NK-92 (cell line): ENCODE measurements around the gene GPNMB.

Experiments
- DNase-seq: peaks from one replicate; lab custom pipeline; 2025; ENCODE audit not compliant: unreplicated experiment; lab: John Stamatoyannopoulos, UW

Gene GPNMB

DNA sequence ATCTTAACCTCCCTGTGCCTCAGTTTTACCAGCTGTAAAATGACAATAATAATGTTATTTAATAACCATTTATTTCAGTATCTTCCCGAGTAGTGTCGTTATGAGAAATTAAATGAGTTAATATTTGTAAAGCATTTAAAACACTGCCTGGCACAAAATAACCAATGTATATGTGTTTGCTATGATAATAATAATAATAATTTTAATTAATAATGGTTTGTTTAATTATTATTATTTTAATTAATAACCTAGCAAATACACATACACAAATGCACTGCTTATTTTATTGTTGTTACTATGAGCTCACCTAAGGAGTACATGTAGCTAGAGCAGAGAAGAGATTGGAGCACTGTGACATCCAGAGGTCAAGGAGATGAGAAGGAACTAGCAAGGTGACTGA, 18.2 kb upstream of the GPNMB start:
- no peak for DNase-seq

DNA sequence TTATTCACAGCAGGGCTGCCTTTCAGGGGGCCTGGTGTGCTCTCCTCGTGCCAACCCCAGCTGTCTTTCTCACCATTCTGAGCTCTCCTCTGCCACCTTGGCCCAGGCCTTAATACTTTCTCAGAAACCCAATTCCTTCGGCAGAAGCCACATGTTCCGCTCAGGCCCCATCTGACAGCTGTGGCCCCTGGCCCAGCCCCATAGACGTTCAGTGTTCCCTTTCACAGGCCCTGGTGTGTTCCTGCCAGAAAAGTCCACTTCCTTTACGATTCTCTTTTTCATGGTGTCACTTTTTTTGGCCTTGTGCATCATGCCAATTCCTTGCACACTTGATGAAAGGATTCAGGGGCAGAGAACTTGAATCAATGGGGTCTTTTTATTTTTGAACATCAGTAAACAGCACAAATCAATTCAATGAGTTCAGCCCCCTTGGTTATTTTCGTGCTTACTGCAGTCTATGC, 15.9 kb upstream of the GPNMB start:
- DNase-seq, result no peak

DNA sequence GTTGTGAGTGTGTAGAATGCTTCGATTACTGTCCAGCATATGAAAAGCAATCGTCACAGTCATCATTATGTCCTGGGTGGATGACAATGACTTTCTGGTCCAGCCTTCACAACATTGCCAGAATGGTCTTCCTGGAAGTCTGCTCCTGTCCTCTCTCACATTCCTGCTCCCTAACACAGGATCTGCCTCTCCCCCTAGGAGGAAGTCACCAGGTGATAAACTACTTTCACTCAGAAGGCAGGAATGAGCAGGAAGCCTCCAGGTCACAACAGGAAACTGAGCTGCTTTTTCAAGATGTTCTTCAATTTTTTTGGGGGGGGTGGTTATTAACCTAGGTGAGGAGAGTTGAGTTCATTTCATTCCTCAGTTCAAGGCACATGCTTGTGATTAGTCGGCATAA, 13.6 kb upstream of the GPNMB start:
- DNase-seq, result no peak

DNA sequence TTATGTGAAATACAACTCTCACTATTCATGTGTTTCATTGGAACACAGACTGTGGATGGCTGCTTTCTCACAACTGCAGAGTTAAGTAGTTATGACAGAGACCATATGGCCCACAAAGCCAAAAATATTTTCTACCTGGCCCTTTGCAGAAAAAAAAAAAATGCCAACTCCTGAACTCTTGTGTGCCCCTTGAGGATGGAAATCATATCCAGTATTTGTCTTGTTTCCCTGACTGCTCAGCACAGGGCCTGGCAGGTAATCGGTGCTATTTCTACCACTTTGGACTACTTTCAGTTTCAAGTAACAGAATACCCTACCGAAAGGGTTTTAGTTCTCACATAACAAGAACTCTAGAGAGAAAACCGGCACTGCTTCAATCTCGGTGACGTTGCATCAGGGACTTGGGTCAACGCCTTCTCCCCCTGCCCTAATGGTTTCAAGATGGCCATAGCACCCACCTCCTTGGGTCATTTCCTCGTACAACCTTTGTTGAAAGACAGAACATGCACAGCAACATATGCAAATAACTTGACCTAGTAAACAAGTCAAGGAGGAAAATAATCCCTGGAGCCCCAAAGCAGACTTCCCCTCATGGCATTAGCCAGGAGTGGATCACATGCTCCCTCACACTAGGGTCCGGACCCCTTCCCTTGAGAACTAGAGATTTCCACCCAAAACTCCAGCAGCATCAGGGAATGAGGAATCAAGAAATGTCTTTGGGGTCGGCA, 11.8 kb upstream of the GPNMB start:
- no peak for DNase-seq

DNA sequence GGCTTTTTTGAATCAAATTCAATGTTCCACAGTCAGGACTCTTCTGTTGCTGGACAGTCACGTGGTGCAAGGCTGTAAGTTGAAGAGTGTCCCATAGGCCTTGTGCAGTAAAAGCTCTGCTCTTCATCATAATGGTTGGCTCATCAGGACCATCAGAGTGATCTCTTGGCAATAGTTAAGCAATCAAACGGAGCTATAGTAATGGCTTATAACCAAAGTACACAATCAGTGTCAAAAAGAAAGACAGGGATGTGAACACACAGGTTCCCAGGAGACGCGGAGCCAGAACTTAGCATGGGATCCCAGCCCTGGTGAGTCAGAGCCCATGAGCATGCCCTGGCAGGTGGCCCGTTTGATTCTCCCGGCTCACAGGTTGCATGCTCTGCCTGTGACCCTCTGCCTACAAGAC, 10.8 kb upstream of the GPNMB start:
- no peak for DNase-seq

DNA sequence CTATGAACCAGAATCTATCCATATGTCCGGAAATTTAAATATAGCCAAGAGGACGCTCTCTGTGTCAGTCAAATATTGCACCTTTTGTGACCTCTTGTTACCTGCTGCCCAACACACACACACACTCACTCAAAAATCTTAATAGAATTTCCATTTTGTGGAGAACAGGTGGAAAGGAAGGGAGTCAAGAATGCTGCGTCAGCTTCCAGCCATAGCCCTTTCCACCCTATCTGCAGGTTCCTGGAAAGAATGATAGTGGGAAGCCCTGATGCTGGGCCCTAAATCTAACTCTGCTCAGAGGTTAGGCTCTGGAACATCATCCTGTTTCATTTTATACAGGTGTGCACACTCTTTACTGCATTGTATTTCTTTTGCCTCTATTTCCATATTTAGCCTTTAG, 9.6 kb upstream of the GPNMB start:
- DNase-seq, result no peak

DNA sequence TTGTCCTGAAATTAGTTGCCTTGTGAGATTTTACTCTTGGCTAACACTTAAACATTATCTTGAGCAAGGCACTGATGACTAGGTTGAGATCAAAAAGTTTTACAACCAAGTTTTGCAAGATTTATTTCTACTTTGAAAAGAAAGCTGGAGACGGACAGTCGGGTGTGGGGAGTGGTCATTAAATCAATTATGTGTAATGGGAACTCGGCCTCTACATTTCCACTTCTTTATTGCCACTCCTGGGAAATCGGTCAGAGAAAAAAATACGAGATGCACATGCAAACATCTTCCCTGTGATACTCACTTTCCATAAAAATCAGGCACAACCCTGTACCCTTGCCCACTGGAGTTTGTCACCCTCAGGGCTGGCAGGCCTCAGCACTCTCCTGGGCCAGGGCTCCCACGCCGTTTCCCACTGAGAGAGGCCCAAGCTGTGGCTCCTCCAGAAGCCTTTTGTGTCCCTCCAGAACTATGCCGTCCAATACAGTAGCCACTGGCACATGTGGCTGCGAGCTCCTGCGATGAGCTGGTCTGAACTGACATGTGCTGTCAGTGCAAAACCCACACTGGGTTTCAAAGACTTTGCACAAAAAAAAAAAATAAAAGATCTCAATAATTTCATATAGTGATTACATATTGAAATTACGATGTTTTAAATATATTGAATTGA, 7.5 kb upstream of the GPNMB start:
- DNase-seq, result no peak

DNA sequence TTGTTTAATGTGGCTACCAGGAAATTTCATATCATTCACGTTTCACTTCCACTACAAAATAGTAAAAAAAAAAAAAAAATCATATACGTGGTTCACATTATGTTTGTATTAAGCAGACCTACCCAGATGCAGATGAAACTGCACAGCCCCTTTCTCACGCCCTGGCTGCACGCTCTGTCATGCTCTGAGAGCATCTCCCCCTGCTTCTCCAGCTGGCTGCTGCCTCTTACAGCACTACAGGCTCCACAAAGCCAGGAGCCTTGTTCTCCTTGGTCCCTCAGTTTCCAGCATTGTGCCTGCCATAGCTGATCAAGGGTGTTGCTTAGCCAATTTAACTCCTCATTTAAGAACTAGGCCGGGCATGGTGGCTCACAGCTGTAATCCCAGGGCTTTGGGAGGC, 6.9 kb upstream of the GPNMB start:
- no peak for DNase-seq

DNA sequence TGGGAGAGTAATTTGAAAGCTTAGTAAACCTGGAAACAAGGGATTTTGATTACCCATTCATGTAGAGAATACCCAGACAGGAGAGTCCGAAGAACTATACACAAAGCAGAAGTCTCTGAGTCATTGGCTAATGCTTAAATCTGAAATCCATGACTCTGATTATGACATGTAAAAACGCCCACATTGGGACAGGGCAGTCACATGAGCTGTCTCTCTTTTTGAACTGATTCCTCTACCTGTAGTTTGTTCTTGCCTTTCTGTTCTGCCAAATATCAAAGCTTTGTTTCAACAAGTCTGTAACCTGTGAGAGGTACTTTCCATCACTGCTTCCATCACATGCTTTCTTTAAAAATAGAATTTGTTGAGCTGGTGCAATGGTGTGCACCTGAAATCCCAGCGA, 4.3 kb upstream of the GPNMB start:
- no peak for DNase-seq

DNA sequence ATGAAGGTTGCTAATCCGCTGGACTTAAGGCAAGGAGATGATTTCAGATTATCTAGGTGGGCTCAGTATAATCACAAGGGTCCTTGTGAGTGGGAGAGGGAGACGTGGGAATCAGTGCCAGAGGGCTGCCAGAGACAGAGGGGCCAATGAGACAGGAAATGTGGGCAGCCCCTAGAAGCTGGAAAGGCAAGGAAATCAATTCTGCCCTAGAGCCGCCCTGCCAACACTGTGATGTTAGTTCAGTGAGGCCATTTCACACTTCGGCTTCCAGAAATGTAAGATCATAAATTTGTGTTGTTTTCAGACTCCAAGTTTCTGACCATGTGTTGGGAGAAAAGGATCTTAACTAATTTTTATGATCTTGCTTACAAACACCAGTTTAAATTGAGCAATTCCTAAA, 3.6 kb upstream of the GPNMB start:
- no peak for DNase-seq

DNA sequence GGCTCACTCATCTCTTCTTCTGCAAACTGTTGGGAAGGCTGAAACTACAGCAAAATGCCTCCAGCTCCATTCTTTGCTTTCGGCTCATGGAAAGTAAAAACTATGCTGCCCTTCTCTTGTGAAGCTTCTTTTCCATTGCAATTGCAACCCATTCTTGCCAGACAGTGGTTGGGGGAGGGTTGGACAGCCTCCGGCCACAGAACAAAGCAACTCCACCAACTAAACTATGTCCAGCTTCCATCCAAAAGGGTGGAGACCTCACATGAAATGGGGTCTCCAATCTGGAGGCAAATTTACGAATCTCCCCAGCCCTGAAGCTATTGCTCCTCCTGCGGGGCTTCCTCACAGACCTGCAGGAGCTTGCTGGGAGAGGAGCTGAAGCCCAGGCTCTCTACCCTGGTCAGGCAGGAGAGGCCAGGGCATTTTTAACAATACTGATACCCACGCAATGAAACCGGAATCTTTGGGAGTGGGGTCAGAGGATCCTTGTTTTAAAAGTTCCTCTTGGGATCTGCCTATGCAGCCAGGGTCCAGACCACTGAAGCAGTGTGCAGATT, 549 bp downstream of the GPNMB start:
- no peak for DNase-seq

DNA sequence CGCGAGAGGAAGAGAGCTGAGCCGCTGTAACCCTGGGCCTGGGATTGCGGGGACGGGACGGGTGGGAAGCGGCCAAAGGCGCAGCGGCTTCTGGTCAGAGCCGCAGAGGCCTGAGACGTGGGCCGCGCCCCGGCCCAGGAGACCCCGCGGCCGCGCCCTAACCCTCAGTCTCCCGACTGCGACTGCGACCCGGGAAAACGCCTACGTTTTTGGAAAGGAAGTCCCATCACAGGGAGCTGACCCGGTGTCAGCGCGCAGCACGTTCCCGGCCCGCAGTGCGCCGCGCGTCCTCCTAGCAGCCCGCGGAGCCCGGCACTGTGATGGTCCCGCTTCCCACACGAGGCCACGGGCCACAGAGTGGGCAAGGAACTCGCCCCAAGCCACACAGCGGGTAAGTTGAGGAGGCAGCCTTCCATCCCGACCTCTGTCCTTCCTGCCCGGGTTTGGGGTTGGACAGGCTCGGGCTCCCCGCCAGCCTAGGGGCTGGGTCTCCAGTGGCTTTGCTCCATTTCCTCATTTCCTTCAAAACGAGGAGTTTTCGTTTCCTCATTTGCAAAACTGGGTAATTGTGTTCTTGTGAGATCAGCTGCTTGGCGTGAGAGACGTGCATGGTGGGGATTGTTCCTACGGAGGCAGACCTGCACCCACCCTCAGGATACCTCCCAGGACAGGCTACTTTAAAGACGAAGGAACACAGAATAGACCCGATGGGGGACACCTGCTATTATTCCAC, 1.2 kb downstream of the GPNMB start:
- no peak for DNase-seq

DNA sequence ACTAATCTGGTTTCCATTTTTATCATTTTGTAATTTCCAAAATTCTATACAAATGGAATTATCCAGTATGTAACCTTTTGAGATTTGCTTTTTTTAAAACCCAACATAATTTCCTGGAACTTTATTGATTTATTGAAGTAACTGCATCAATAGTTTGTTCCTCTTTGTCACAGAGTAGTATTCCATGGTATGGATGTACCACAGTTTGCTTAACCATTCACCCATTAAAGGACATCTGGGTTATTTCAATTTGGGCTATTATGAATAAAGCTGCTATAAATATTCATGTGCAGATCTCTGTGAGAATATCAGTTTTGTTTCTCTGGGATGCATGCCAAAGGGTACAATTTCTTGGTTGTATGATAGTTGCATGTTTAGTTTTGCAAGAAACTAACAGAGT, 2.9 kb downstream of the GPNMB start:
- no peak for DNase-seq

DNA sequence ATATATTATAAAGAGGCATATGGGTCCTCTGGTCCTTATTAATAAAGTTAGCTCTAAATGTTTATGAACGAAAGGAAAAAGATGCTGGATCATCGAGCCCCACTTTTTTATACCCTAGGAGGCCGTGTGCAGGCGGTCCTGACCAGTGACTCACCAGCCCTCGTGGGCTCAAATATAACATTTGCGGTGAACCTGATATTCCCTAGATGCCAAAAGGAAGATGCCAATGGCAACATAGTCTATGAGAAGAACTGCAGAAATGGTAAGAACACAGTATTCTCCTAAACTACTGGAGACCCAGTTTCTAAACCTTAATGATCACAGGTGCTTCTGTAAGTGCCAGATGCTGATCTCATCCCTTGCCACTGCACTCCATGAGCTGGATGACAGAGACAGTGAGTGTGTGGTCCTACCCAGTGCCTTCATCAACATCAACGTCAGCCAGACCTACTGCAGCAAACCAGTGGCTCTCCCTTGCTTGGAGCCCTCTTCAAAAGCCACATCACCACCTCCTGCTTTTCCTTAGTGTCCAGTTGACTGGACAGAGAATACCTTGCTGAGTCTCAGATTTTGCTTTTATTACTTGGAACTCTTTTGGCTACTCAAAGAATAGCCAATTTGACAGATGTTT, 7.6 kb downstream of the GPNMB start:
- no peak for DNase-seq

DNA sequence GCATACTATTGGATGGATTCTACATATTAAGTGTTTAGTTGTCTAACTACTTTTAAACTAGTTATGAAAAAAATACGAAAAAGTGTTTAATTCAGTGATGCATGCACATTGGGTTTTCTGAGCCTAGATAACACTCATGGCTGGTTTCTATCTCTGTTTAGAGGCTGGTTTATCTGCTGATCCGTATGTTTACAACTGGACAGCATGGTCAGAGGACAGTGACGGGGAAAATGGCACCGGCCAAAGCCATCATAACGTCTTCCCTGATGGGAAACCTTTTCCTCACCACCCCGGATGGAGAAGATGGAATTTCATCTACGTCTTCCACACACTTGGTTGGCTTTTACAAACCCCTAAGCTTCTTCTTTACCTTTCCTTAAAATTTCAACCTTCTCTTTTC, 10.2 kb downstream of the GPNMB start:
- DNase-seq, result no peak

DNA sequence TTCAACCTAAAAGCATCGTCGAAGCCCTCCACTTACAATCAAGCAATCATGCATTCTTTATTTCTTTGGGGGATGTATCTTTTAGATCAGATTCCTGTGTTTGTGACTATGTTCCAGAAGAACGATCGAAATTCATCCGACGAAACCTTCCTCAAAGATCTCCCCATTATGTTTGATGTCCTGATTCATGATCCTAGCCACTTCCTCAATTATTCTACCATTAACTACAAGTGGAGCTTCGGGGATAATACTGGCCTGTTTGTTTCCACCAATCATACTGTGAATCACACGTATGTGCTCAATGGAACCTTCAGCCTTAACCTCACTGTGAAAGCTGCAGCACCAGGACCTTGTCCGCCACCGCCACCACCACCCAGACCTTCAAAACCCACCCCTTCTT, 13.8 kb downstream of the GPNMB start:
- no peak for DNase-seq

DNA sequence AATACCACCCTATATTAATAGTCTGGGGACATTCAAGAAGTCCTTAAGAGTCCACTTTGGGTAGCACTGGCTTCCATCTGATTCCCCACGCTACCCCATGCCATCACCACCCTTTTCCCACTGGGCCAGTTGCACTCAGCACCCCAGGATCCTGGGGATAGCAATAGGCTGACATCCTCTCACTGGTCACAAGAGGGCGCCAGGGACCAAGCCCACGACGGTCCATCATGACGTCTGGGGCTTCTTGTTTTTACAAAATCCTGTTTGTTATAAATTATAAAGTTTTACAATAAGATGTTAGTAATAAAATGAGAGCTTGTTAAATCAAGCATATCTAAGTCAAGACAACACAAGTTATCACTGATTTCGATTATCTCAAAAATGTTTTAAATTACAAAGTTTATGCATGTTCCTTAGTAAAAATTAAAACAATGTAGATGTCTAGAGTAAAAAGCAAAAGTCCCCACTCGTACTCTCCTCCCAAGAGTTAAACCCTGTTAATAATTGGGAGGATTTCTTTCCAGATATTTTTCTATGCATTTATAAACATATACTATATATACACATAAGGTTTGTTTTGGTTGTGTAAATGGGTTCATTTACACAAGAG, 15.4 kb downstream of the GPNMB start:
- no peak for DNase-seq

DNA sequence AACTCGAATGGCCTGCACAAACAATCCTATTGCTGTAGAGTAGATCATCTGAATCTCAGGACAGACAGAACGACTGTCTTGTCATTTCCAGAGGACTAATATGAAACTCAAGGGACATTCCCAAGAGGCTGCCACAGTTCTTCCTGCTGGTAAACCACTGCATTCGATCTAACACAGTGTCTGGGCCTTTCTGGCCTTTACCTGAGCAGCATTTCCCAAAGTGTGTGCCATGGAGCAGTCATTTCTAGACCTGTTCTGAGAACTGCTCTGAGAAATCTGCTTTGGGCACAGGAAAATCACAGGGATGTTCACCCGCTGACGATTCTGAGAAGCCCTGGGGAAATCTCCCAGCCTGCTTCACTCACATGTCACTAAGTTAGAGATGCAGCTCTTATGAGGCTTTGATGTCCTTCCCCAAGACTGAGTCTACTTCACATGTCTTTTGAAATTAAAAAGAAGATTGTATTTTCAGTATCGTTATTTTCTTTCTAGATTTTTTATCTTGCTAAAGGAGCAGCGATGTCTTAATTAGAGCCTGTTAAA, 18.4 kb downstream of the GPNMB start:
- DNase-seq, result no peak

DNA sequence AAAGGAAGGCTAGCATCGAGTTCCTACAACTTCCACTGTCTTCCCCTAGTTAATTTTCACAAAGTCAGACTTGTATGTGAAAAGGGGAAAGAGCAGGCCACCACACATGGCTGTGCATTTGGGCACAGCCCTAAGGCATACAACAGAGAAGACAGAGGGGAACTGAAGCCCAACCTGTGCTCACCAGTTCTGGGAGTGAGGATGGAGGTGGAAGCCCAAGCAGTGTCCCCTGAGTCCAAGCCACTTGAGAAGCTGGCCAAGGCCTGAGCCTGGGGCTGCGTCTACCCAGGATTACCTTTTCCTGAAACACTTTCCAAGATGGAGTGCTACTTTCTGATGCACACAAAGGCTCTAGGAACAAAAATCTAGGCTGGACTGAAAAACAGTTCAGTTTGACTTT, 20.3 kb downstream of the GPNMB start:
- no peak for DNase-seq

DNA sequence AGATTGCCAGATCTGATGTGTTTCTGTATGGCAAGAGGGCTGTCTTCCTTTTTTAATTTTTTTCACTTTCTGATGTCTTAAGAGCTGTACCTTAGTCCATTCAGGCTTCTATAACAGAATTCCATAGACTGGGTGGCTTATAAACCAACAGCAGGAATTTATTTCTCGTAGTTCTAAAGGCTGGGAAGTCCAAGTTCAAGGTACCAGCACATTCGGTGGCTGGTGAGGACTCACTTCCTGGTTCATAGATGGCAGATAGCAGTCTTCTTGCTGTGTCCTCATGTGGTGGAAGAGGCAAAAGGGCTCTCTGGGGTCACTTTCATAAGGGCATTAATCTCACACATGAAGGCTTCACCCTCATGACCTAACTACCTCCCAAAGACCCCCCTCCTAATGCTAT, 20.8 kb downstream of the GPNMB start:
- no peak for DNase-seq

DNA sequence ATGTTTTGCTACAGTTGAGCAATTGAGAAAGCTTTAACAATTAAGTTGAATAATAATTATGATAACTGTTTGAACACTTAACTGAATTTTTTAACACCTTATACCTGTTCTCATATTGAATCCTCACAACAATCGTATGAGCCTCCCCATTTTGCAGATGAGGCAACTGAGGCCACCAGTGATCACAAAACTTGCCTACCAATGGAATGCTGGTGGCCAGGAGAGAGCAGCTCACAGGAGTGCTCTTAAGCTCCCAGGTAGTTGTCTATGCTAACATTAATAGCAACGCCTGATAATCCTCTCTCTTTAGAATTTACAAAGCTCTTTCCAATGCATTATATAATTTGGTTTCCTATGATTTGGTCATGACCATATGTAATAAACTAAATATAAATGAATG, 21.6 kb downstream of the GPNMB start:
- DNase-seq, result no peak
